ENCODE measurements around the gene AGPAT1. TPM values are rescaled to one million over a fixed set of nuclear protein-coding genes. Genes with fewer than 3 reads are reported as not detected.

The AGPAT1 gene
- total and polyA plus RNA-seq, 10 donors, result 13.6 to 39.7 (median 32.1) TPM

- WGBS, 5 donors, result 76 to 82% (median 77%) methylated on average over 6 of the region's 6 CpGs
- H3K36me3 ChIP-seq, result peaks cover 0 to 90% (median 60%) of the 10 kb centered on the region in 6 donors
- intact Hi-C loops (cut with DNase I; ENCODE audit: low total_unique reads), result no loop called here
These were observed 8.3 kb upstream of the AGPAT1 start, which contains the start of gene AGER for GRCh38 chr6:32184084-32184640. AGER (minus strand) TSS chr6:32184253; CDS start chr6:32184222, 31 bp downstream.

DNA sequence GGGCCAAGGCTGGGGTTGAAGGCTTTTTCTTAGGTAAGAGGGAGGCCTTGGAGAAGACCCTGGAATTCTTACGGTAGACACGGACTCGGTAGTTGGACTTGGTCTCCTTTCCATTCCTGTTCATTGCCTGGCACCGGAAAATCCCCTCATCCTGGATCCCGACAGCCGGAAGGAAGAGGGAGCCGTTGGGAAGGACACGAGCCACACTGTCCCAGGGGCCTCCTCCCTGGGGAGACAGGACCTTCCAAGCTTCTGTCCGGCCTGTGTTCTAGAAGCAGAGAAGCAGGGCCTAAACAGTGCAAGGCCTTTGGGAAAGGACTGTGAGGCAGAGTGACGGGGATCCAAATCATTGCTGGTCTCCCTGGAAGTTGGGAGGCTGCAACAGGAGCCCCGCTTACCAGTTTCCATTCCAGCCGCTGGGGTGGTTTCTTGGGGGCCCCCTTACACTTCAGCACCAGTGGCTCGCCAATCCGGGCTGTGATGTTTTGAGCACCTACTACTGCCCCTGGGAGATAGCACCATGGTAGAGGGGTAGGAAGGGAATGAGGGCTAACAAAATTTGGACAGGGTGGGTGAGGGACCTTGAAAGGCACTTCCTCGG lies 7.7 kb upstream of the AGPAT1 start:
- no peak overlapping the region for H3K4me3 ChIP-seq
- DNase-seq, result peak; percentile 66
- no peaks in the 10 kb centered on the region for H3K27me3 ChIP-seq (replicated peaks in 1 of 7)
- intact Hi-C loops (cut with DNase I; ENCODE audit: low total_unique reads), result no loop called here
- H3K4me1 ChIP-seq, result peaks cover 34 to 100% (median 74%) of the 10 kb centered on the region in 6 donors
- no peaks in the 10 kb centered on the region for H3K9me3 ChIP-seq
- H3K27ac ChIP-seq, result peak overlapping the region; percentile 22 to 100 (median 80)
- TF ChIP-seq, protein P1, sequence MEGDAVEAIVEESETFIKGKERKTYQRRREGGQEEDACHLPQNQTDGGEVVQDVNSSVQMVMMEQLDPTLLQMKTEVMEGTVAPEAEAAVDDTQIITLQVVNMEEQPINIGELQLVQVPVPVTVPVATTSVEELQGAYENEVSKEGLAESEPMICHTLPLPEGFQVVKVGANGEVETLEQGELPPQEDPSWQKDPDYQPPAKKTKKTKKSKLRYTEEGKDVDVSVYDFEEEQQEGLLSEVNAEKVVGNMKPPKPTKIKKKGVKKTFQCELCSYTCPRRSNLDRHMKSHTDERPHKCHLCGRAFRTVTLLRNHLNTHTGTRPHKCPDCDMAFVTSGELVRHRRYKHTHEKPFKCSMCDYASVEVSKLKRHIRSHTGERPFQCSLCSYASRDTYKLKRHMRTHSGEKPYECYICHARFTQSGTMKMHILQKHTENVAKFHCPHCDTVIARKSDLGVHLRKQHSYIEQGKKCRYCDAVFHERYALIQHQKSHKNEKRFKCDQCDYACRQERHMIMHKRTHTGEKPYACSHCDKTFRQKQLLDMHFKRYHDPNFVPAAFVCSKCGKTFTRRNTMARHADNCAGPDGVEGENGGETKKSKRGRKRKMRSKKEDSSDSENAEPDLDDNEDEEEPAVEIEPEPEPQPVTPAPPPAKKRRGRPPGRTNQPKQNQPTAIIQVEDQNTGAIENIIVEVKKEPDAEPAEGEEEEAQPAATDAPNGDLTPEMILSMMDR (IDR thresholded peaks at IDR 0.05 in 8 of 11, conservative IDR thresholded peaks at IDR 0.05 in 3 of 11), result no peak
- TF ChIP-seq POLR2A (IDR thresholded peaks at IDR 0.05) (no peak), POLR2AphosphoS5 (IDR thresholded peaks at IDR 0.05) (peak in 2 of 3 donors; percentile 24 to 46)
- 71 to 85% (median 79%) methylated on average over 13 to 15 of the region's 15 CpGs for WGBS, 5 donors
- peaks cover 0 to 89% (median 60%) of the 10 kb centered on the region in 6 donors for H3K36me3 ChIP-seq

More at GRCh38 chr6:32184084-32184640, 8.3 kb upstream of the AGPAT1 start, which contains the start of gene AGER:
- H3K27me3 ChIP-seq (replicated peaks in 1 of 7), result no peaks in the 10 kb centered on the region
- H3K4me3 ChIP-seq, result no peak within 1 kb of the TSS
- peak within 1 kb of the TSS; percentile 32 to 100 (median 80) for H3K27ac ChIP-seq
- peak; percentile 64 for DNase-seq
- TF ChIP-seq POLR2A (IDR thresholded peaks at IDR 0.05) (no peak), POLR2AphosphoS5 (IDR thresholded peaks at IDR 0.05) (peak; percentile 51 to 65 (median 65))
- TF ChIP-seq, protein P1 (IDR thresholded peaks at IDR 0.05 in 8 of 11, conservative IDR thresholded peaks at IDR 0.05 in 3 of 11), result no peak
- peaks cover 30 to 100% (median 74%) of the 10 kb centered on the region in 6 donors for H3K4me1 ChIP-seq
- H3K9me3 ChIP-seq, result no peaks in the 10 kb centered on the region

GRCh38 chr6:32183030-32183429 lies 7.1 kb upstream of the AGPAT1 start:
- TF ChIP-seq POLR2AphosphoS5 (IDR thresholded peaks at IDR 0.05), result no peak
- TF ChIP-seq, protein P1 (IDR thresholded peaks at IDR 0.05 in 8 of 11, conservative IDR thresholded peaks at IDR 0.05 in 3 of 11), result no peak
- no peak for TF ChIP-seq POLR2A (IDR thresholded peaks at IDR 0.05)
- Histone ChIP-seq H3K4me3 (no peak overlapping the region), H3K4me1 (peaks cover 28 to 95% (median 69%) of the 10 kb centered on the region in 6 donors), H3K27ac (peak overlapping the region in 7 of 8 donors; percentile 22 to 100 (median 98)), H3K27me3 (replicated peaks in 1 of 7) (no peaks in the 10 kb centered on the region), H3K36me3 (peaks cover 0 to 83% (median 59%) of the 10 kb centered on the region in 6 donors), H3K9me3 (no peaks in the 10 kb centered on the region)
- intact Hi-C loops (cut with DNase I; ENCODE audit: low total_unique reads), result no loop called here
- DNase-seq, result no peak
- 79 to 90% (median 84%) methylated on average over 3 of the region's 3 CpGs for WGBS, 5 donors

DNA sequence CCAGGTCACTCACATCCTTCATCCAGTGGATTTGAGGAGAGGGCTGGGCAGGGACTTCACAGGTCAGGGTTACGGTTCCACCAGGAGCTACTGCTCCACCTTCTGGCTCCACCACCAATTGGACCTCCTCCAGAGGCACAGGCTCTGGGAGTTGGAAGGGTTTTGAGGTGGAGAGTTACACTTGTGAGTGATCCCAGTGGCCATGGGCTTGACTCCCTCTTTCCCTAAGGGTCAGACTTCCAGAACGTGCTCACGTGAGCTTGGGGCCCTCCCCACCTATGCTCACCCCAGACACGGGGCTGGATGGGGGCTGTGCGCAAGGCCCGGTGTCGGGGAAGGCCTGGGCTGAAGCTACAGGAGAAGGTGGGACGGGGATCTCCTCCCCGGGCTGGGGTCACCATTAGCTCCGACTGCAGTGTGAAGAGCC lies 6.7 kb upstream of the AGPAT1 start:
- Histone ChIP-seq H3K27me3 (replicated peaks in 1 of 7) (no peaks in the 10 kb centered on the region), H3K4me1 (peaks cover 24 to 90% (median 65%) of the 10 kb centered on the region in 6 donors), H3K36me3 (peaks cover 0 to 79% (median 54%) of the 10 kb centered on the region in 6 donors), H3K27ac (peak overlapping the region in 7 of 8 donors; percentile 22 to 100 (median 98)), H3K4me3 (no peak overlapping the region), H3K9me3 (no peaks in the 10 kb centered on the region)
- DNase-seq, result no peak
- intact Hi-C loops (cut with DNase I; ENCODE audit: low total_unique reads), result no loop called here
- peak in 2 of 3 donors; percentile 48 to 76 for TF ChIP-seq POLR2AphosphoS5 (IDR thresholded peaks at IDR 0.05)
- TF ChIP-seq, protein P1 (IDR thresholded peaks at IDR 0.05 in 8 of 11, conservative IDR thresholded peaks at IDR 0.05 in 3 of 11), result no peak
- TF ChIP-seq POLR2A (IDR thresholded peaks at IDR 0.05), result no peak
- WGBS, 5 donors, result 89 to 95% (median 93%) methylated on average over 8 to 10 of the region's 10 CpGs

Data from spleen (tissue), 11 donors.